Transverse colon (tissue), 4 donors: ENCODE measurements around the gene TAF11L3.

Experiments
- CTCF ChIP-seq, 5 experiments: fragments of 200-600 bp in 3 of 5; fragments of 450-650 bp in 2 of 5; sonication (generic) in 3 of 5; IDR thresholded peaks; 1 replicate in 2 of 5; 2 replicates in 3 of 5; pipeline ENCODE4 v1.5.1; 2016 to 2017; ENCODE audit warnings: antibody characterized with exemption in 5 of 5, inconsistent platforms in 3 of 5, mild to moderate bottlenecking in 2 of 5, moderate library complexity in 1 of 5
- POLR2A ChIP-seq: fragments of 450-650 bp; IDR thresholded peaks from one replicate; pipeline ENCODE4 v1.6.1; 2016; ENCODE audit warnings: antibody characterized with exemption, mild to moderate bottlenecking, moderate library complexity
- POLR2AphosphoS5 ChIP-seq, 3 donors: sonication (generic); formaldehyde crosslinking; IDR thresholded peaks; one replicate each; pipeline ENCODE4 v1.6.1; 2016; ENCODE audit warnings: antibody characterized with exemption in 3 of 3

GRCh38 chr5:17511775-17512325 lies 6.3 kb upstream of the TAF11L3 start:
- TF ChIP-seq CTCF (IDR thresholded peaks at IDR 0.05) (no peak), POLR2A (no peak), POLR2AphosphoS5 (IDR thresholded peaks at IDR 0.05) (no peak)
